ENCODE measurements around the gene SAMD11.

Gene SAMD11

GRCh38 chr1:970973-971730 is 47.4 kb downstream of the SAMD11 start:
- peaks cover 4% of the 10 kb centered on the region for H3K27me3 ChIP-seq (replicated peaks)
- no peak for TF ChIP-seq CTCF (IDR thresholded peaks at IDR 0.05; ENCODE audit: low read depth, low read length, missing control alignments)
- no peak overlapping the region for H3K4me3 ChIP-seq (ENCODE audit: low read depth, low read length)
- no peak for DNase-seq
- in situ Hi-C loops (cut with HindIII; ENCODE audit: low pct_ligation_motif_present, low sequenced_read_pairs), result no loop called here
- no peaks in the 10 kb centered on the region for H3K36me3 ChIP-seq (replicated peaks)
- no peak overlapping the region for H3K27ac ChIP-seq

- Histone ChIP-seq H3K27ac (no peak overlapping the region), H3K36me3 (replicated peaks) (no peaks in the 10 kb centered on the region), H3K27me3 (replicated peaks) (peaks cover 4% of the 10 kb centered on the region), H3K4me3 (ENCODE audit: low read depth, low read length) (no peak overlapping the region)
- no peak for TF ChIP-seq CTCF (IDR thresholded peaks at IDR 0.05; ENCODE audit: low read depth, low read length, missing control alignments)
- DNase-seq, result no peak
- in situ Hi-C loops (cut with HindIII; ENCODE audit: low pct_ligation_motif_present, low sequenced_read_pairs), result no loop called here
These were observed 48.2 kb downstream of the SAMD11 start for GRCh38 chr1:971751-972506.

GRCh38 chr1:972726-973458 is 49.2 kb downstream of the SAMD11 start:
- TF ChIP-seq CTCF (IDR thresholded peaks at IDR 0.05; ENCODE audit: low read depth, low read length, missing control alignments), result no peak
- H3K27me3 ChIP-seq (replicated peaks), result peaks cover 4% of the 10 kb centered on the region
- in situ Hi-C loops (cut with HindIII; ENCODE audit: low pct_ligation_motif_present, low sequenced_read_pairs), result no loop called here
- H3K27ac ChIP-seq, result no peak overlapping the region
- no peak overlapping the region for H3K4me3 ChIP-seq (ENCODE audit: low read depth, low read length)
- DNase-seq, result no peak
- H3K36me3 ChIP-seq (replicated peaks), result no peaks in the 10 kb centered on the region

- Histone ChIP-seq H3K36me3 (replicated peaks) (no peaks in the 10 kb centered on the region), H3K27ac (no peak overlapping the region), H3K4me3 (ENCODE audit: low read depth, low read length) (no peak overlapping the region), H3K27me3 (replicated peaks) (peaks cover 4% of the 10 kb centered on the region)
- TF ChIP-seq CTCF (IDR thresholded peaks at IDR 0.05; ENCODE audit: low read depth, low read length, missing control alignments), result no peak
- in situ Hi-C loops (cut with HindIII; ENCODE audit: low pct_ligation_motif_present, low sequenced_read_pairs), result no loop called here
- no peak for DNase-seq
These were observed 50.0 kb downstream of the SAMD11 start for GRCh38 chr1:973459-974292.

GRCh38 chr1:974293-974640 is 50.5 kb downstream of the SAMD11 start:
- H3K36me3 ChIP-seq (replicated peaks), result no peaks in the 10 kb centered on the region
- no peak for DNase-seq
- no peak overlapping the region for H3K4me3 ChIP-seq (ENCODE audit: low read depth, low read length)
- no peak for TF ChIP-seq CTCF (IDR thresholded peaks at IDR 0.05; ENCODE audit: low read depth, low read length, missing control alignments)
- H3K27me3 ChIP-seq (replicated peaks), result peaks cover 4% of the 10 kb centered on the region
- no peak overlapping the region for H3K27ac ChIP-seq
- in situ Hi-C loops (cut with HindIII; ENCODE audit: low pct_ligation_motif_present, low sequenced_read_pairs), result no loop called here
